GM10248 (cell line): ENCODE results near the gene HTT.

Source experiments
- CTCF ChIA-PET: fragments of 300-600 bp; sonication (Branson Sonifier 250); formaldehyde crosslinking; extraction: SDS; loops from one replicate; lab custom pipeline; 2021; ENCODE audit warnings: antibody characterized with exemption; lab: Yijun Ruan, JAX
- POLR2A ChIA-PET: fragments of 350-650 bp; sonication (Branson Sonifier 250); formaldehyde crosslinking; extraction: SDS; loops from one replicate; lab custom pipeline; 2020; ENCODE audit warnings: antibody characterized with exemption; lab: Yijun Ruan, JAX
- DNase-seq: peaks from one replicate; pipeline ENCODE4 v3.0.0; 2012; ENCODE audit errors: extremely low spot score
- TF ChIP-seq, protein P1 (sequence below): IDR thresholded peaks from 2 replicates; pipeline ENCODE4 v1.5.1; 2012; ENCODE audit warnings: mild to moderate bottlenecking, low read depth; ENCODE audit errors: extremely low read depth, missing control alignments, control extremely low read depth

Gene HTT

GRCh38 chr4:3268395-3269104, 194.1 kb downstream of the HTT start:
- ChIA-PET CTCF (no interaction called here), POLR2A (no interaction called here)
- TF ChIP-seq, protein P1, sequence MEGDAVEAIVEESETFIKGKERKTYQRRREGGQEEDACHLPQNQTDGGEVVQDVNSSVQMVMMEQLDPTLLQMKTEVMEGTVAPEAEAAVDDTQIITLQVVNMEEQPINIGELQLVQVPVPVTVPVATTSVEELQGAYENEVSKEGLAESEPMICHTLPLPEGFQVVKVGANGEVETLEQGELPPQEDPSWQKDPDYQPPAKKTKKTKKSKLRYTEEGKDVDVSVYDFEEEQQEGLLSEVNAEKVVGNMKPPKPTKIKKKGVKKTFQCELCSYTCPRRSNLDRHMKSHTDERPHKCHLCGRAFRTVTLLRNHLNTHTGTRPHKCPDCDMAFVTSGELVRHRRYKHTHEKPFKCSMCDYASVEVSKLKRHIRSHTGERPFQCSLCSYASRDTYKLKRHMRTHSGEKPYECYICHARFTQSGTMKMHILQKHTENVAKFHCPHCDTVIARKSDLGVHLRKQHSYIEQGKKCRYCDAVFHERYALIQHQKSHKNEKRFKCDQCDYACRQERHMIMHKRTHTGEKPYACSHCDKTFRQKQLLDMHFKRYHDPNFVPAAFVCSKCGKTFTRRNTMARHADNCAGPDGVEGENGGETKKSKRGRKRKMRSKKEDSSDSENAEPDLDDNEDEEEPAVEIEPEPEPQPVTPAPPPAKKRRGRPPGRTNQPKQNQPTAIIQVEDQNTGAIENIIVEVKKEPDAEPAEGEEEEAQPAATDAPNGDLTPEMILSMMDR, result no peak
- DNase-seq, result no peak

DNA sequence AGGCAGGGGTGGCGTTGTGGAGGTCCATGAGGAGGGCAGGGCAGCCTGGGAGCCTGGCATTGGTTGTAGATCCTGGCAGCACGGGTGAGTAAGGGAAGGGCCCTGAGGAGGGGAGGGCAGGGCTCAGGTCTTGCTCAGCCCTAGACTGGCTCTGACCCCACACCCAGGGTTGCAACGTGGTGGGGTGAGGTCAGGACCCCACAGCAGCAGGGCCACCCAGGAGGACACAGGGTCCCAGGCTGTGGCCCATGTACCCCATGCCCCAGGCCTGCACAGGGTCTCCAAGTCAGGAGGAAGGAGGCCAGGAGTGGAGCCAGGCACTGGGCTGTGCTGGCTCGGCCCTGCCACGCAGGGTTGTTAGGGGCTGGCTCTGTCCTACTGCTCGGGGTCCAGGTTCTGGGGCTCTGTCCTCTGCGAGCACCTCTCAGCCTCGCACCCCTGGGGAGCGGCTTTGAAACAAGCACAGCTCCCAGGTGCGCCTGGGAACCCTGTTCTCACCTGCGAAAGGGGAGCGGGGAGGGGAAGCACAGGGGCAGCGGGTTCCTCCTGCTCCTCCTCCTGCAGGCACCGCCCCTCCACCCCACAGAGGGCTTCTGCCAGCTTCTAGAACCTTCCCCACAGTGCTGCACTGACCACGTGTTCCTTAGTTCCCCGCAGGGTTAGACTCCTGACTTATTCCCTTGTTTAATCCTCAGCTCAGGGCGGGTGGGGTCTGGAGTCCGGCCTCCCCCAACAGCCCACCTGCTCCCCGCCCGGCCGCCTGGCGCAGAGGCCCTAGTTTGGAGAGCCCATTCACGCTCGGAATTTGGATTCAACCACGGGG, 194.8 kb downstream of the HTT start:
- CTCF ChIA-PET, result interaction anchor here (1.4 kb wide), 1 partner anchor 162 kb away, joined by 3 read pairs; no protein-coding TSS in a partner anchor
- TF ChIP-seq, protein P1, result no peak
- POLR2A ChIA-PET, result no interaction called here
- no peak for DNase-seq

DNA sequence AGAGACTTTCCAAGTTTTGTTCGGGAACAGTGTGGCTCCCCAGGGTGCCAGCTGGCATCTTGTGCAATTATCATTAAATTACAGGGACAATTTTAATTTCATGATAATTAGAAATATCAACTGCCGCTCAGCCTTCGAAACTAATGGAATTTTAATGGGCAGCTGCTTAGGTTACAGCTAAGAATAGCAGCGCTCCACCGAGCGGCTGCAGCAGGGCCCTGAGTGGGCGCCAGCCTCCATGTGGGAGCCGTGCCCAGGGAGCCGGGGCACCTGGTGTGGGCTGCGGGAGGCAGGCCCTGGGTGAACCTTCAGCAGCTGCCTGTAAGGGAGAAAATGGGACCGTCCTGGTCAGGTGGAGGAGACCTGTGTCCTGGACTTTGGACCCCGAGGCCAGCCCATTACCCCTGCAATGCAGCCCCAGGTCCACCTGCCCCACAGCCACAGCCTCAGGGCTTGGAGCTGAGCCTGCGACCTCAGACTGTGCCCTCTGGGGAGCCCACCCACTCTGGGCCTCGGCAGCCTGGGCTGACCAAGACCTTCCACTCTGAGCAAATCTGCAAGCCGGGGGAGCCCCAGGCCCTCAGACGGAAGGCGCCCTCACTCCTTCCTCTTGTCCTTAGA, 195.6 kb downstream of the HTT start:
- ChIA-PET CTCF (interaction anchor here (1.4 kb wide), 1 partner anchor 163 kb away, joined by 3 read pairs; no protein-coding TSS in a partner anchor), POLR2A (no interaction called here)
- no peak for DNase-seq
- TF ChIP-seq, protein P1, result no peak

GRCh38 chr4:3271131-3271530, 196.7 kb downstream of the HTT start:
- ChIA-PET CTCF (interaction anchor here (1.4 kb wide), 1 partner anchor 164 kb away, joined by 3 read pairs; no protein-coding TSS in a partner anchor), POLR2A (no interaction called here)
- no peak for DNase-seq
- TF ChIP-seq, protein P1, result no peak

- ChIA-PET POLR2A (no interaction called here), CTCF (no interaction called here)
- no peak for DNase-seq
- TF ChIP-seq, protein P1, result no peak
Measured at GRCh38 chr4:3276986-3277385, 202.5 kb downstream of the HTT start.

GRCh38 chr4:3280466-3280865, 206.0 kb downstream of the HTT start:
- ChIA-PET POLR2A (no interaction called here), CTCF (interaction anchor here (1.5 kb wide), 1 partner anchor 24 kb away, joined by 4 read pairs; no protein-coding TSS in a partner anchor)

More at GRCh38 chr4:3280466-3280865, 206.0 kb downstream of the HTT start:
- DNase-seq, result no peak
- TF ChIP-seq, protein P1, result no peak
